ENCODE results near the gene SLC7A14.

Gene SLC7A14

GRCh38 chr3:170598091-170598502 is 12.2 kb upstream of the SLC7A14 start:
- no peak for DNase-seq
- Histone ChIP-seq H3K4me2 (ENCODE audit: low read depth, low read length) (no peak overlapping the region), H3K4me3 (ENCODE audit: low read length) (no peak overlapping the region), H3K36me3 (replicated peaks; ENCODE audit: insufficient read depth, low read length) (no peaks in the 10 kb centered on the region), H3K27me3 (replicated peaks; ENCODE audit: insufficient read depth, low read length) (no peaks in the 10 kb centered on the region), H2AFZ (ENCODE audit: low read length) (no peak overlapping the region), H3K9me3 (replicated peaks; ENCODE audit: insufficient read depth, low read length) (no peaks in the 10 kb centered on the region), H3K79me2 (ENCODE audit: low read length) (no peaks in the 10 kb centered on the region), H3K4me1 (ENCODE audit: low read length) (no peaks in the 10 kb centered on the region), H3K9me2 (replicated peaks; ENCODE audit: insufficient read depth, low read length) (no peaks in the 10 kb centered on the region), H4K20me1 (ENCODE audit: insufficient read depth, low read length) (no peaks in the 10 kb centered on the region), H3K9ac (ENCODE audit: low read length) (no peak overlapping the region), H3F3A (ENCODE audit: insufficient read depth, low read length) (no peaks in the 10 kb centered on the region), H3K27ac (ENCODE audit: low read length) (no peak overlapping the region)
- TF ChIP-seq CTCF (IDR thresholded peaks at IDR 0.05; ENCODE audit: low read length) (no peak), EZH2phosphoT487 (IDR thresholded peaks at IDR 0.05; ENCODE audit: low read length) (no peak), EZH2 (optimal IDR thresholded peaks at IDR 0.05; ENCODE audit: low read depth, low read length) (no peak)

GRCh38 chr3:170594528-170594927 is 8.7 kb upstream of the SLC7A14 start:
- TF ChIP-seq EZH2 (optimal IDR thresholded peaks at IDR 0.05; ENCODE audit: low read depth, low read length), result no peak
- TF ChIP-seq CTCF (IDR thresholded peaks at IDR 0.05; ENCODE audit: low read length), result no peak
- TF ChIP-seq EZH2phosphoT487 (IDR thresholded peaks at IDR 0.05; ENCODE audit: low read length), result no peak
- Histone ChIP-seq H3K27me3 (replicated peaks; ENCODE audit: insufficient read depth, low read length) (no peaks in the 10 kb centered on the region), H3K9me2 (replicated peaks; ENCODE audit: insufficient read depth, low read length) (no peaks in the 10 kb centered on the region), H3K36me3 (replicated peaks; ENCODE audit: insufficient read depth, low read length) (no peaks in the 10 kb centered on the region), H3K9me3 (replicated peaks; ENCODE audit: insufficient read depth, low read length) (no peaks in the 10 kb centered on the region), H3K27ac (ENCODE audit: low read length) (no peak overlapping the region), H3K4me1 (ENCODE audit: low read length) (no peaks in the 10 kb centered on the region), H3F3A (ENCODE audit: insufficient read depth, low read length) (no peaks in the 10 kb centered on the region), H4K20me1 (ENCODE audit: insufficient read depth, low read length) (no peaks in the 10 kb centered on the region), H3K4me3 (ENCODE audit: low read length) (no peak overlapping the region), H3K79me2 (ENCODE audit: low read length) (no peaks in the 10 kb centered on the region), H3K9ac (ENCODE audit: low read length) (no peak overlapping the region), H2AFZ (ENCODE audit: low read length) (no peak overlapping the region), H3K4me2 (ENCODE audit: low read depth, low read length) (no peak overlapping the region)
- no peak for DNase-seq

GRCh38 chr3:170593634-170594033 is 7.8 kb upstream of the SLC7A14 start:
- H3K27me3 ChIP-seq (replicated peaks; ENCODE audit: insufficient read depth, low read length), result no peaks in the 10 kb centered on the region
- H2AFZ ChIP-seq (ENCODE audit: low read length), result no peak overlapping the region
- no peaks in the 10 kb centered on the region for H3F3A ChIP-seq (ENCODE audit: insufficient read depth, low read length)
- H3K9ac ChIP-seq (ENCODE audit: low read length), result no peak overlapping the region
- H3K36me3 ChIP-seq (replicated peaks; ENCODE audit: insufficient read depth, low read length), result no peaks in the 10 kb centered on the region
- H3K9me2 ChIP-seq (replicated peaks; ENCODE audit: insufficient read depth, low read length), result no peaks in the 10 kb centered on the region
- TF ChIP-seq EZH2 (optimal IDR thresholded peaks at IDR 0.05; ENCODE audit: low read depth, low read length), result no peak
- TF ChIP-seq EZH2phosphoT487 (IDR thresholded peaks at IDR 0.05; ENCODE audit: low read length), result no peak
- no peak for TF ChIP-seq CTCF (IDR thresholded peaks at IDR 0.05; ENCODE audit: low read length)
- H3K27ac ChIP-seq (ENCODE audit: low read length), result no peak overlapping the region
- no peaks in the 10 kb centered on the region for H3K4me1 ChIP-seq (ENCODE audit: low read length)
- no peak for DNase-seq
- H3K79me2 ChIP-seq (ENCODE audit: low read length), result no peaks in the 10 kb centered on the region
- no peak overlapping the region for H3K4me3 ChIP-seq (ENCODE audit: low read length)
- no peaks in the 10 kb centered on the region for H4K20me1 ChIP-seq (ENCODE audit: insufficient read depth, low read length)
- no peaks in the 10 kb centered on the region for H3K9me3 ChIP-seq (replicated peaks; ENCODE audit: insufficient read depth, low read length)
- H3K4me2 ChIP-seq (ENCODE audit: low read depth, low read length), result no peak overlapping the region
